GM12892 (cell line): ENCODE results near the gene CNOT2.

Source experiments
- POLR2A ChIP-seq: IDR thresholded peaks from 2 replicates; pipeline ENCODE4 v1.6.1; 2011; ENCODE audit warnings: low read depth, low read length, control low read depth
- POLR2AphosphoS5 ChIP-seq: IDR thresholded peaks from 2 replicates; pipeline ENCODE4 v1.6.1; 2011; ENCODE audit warnings: low read depth, low read length, control low read depth
- TAF1 ChIP-seq: IDR thresholded peaks from 2 replicates; pipeline ENCODE4 v1.6.1; 2011; ENCODE audit warnings: low read depth, mild to moderate bottlenecking, control low read depth, low read length, borderline replicate concordance

- no peak for TF ChIP-seq POLR2A
- TF ChIP-seq POLR2AphosphoS5: no peak
- TF ChIP-seq TAF1: no peak
Measured at GRCh38 chr12:70327541-70327940, 84.3 kb downstream of the CNOT2 start.
